Ovary (tissue), 9 donors: ENCODE measurements around the gene OIT3. TPM values are rescaled to one million over a fixed set of nuclear protein-coding genes. Genes with fewer than 3 reads are reported as not detected.

Experiments used
- DNase-seq, 5 donors: peaks; one replicate each; pipeline ENCODE4 v3.0.0-alpha.2; 2019 to 2020
- H3K27ac ChIP-seq, 2 donors: fragments of 200-600 bp; one replicate each; pipeline versions ENCODE4 v1.5.1 to v1.8.0; 2019 to 2022
- H3K27me3 ChIP-seq: fragments of 200-600 bp; one replicate; pipeline ENCODE4 v1.8.0; 2022
- H3K36me3 ChIP-seq: fragments of 200-600 bp; sonication (generic); one replicate; pipeline ENCODE4 v1.5.1; 2019
- H3K4me1 ChIP-seq: one replicate; pipeline ENCODE4 v1.8.1; 2013; ENCODE audit warnings: mild to moderate bottlenecking, moderate library complexity; ENCODE audit not compliant: insufficient read depth
- H3K4me3 ChIP-seq: fragments of 200-600 bp; sonication (generic); one replicate; pipeline ENCODE4 v1.5.1; 2017
- H3K9me3 ChIP-seq, 2 donors: fragments of 200-600 bp in 1 of 2; sonication (generic) in 1 of 2; one replicate each; pipeline versions ENCODE4 v1.5.1 to v1.8.1; 2013 to 2019; ENCODE audit warnings: mild to moderate bottlenecking in 1 of 2, moderate library complexity in 1 of 2
- CTCF ChIP-seq, 3 donors: fragments of 450-650 bp in 2 of 3; fragments of 200-600 bp in 1 of 3; IDR thresholded peaks; one replicate each; pipeline versions ENCODE4 v1.5.1 to v1.8.0; 2016 to 2022; ENCODE audit warnings: antibody characterized with exemption in 3 of 3, mild to moderate bottlenecking in 1 of 3
- EP300 ChIP-seq: sonication (generic); formaldehyde crosslinking; IDR thresholded peaks from one replicate; pipeline ENCODE4 v1.6.1; 2017; ENCODE audit warnings: antibody characterized with exemption
- POLR2A ChIP-seq: fragments of 450-650 bp; IDR thresholded peaks from one replicate; pipeline ENCODE4 v1.6.1; 2017; ENCODE audit warnings: antibody characterized with exemption, mild to moderate bottlenecking, moderate library complexity
- WGBS, 3 donors: extraction: QIAGEN DNeasy Blood & Tissue Kit in 1 of 3; methylation state at CpG; one replicate each; pipeline versions ENCODE4 v1.1.5 to v1.1.7; 2013 to 2017; 5-methylcytosine and 5-hydroxymethylcytosine counted together
- intact Hi-C, 4 donors: fragments of 100-400 bp; cut with DNase I; formaldehyde crosslinking; loops; one replicate each; pipeline versions ENCODE4 v1.11.0 to v1.15.1; 2022 to 2023
- polyA plus RNA-seq, 2 donors: library from polyadenylated mRNA; stranded (reverse); fragments of 200-250 nt in 1 of 2; fragments of 350-450 nt in 1 of 2; fragmentation: Illumina TruSeq in 1 of 2; extraction: RNeasy Lipid Tissue Mini Kit (QIAGEN cat#74804) in 1 of 2; gene quantifications; one replicate each; pipeline ENCODE4 v1.2.3, GENCODE V29; 2013 to 2014
- total RNA-seq, 7 donors: library from RNA; depleted of rRNA in 2 of 7; stranded (reverse); fragments of >200 nt in 2 of 7; fragmentation: NEBNext Ultra II Directional in 3 of 7; extraction: Animal tissue kit (Norgen Biotek cat#: 25700) in 3 of 7; gene quantifications; one replicate each; pipeline versions ENCODE4 v1.1.0 to v1.2.4, GENCODE V29; 2016 to 2023
- donor health status: DM: no; HTN: no; CAD: no; lungs with moderate emphysema.
- donor health status: DM: no; HTN: no; CAD: no.
- donor health status: Bipolar disorder and iron deficiency.
- donor health status: DM: yes; HTN: yes; CAD: no.
- donor health status: DM: no; HTN: no; CAD: no.
- donor health status: DM: yes; HTN: yes; CAD: no.

Gene OIT3
- total and polyA plus RNA-seq, 9 donors: 0.10 to 5.2 (median 0.28) TPM; not detected in 5

GRCh38 chr10:72883861-72884260, 9.7 kb upstream of the OIT3 start:
- Histone ChIP-seq H3K9me3 (no peaks in the 10 kb centered on the region), H3K4me1 (peaks cover 1% of the 10 kb centered on the region), H3K36me3 (no peaks in the 10 kb centered on the region), H3K27me3 (no peaks in the 10 kb centered on the region), H3K4me3 (no peak overlapping the region), H3K27ac (no peak overlapping the region)
- DNase-seq: no peak
- TF ChIP-seq POLR2A (no peak), CTCF (IDR thresholded peaks at IDR 0.05) (no peak), EP300 (no peak)
- WGBS, 3 donors: 42 to 61% (median 45%) methylated on average over 2 of the region's 2 CpGs
- intact Hi-C loops: no loop called here

- no peak overlapping the region for H3K27ac ChIP-seq
- intact Hi-C loops: no loop called here
- TF ChIP-seq POLR2A (no peak), EP300 (no peak), CTCF (IDR thresholded peaks at IDR 0.05) (no peak)
- H3K4me1 ChIP-seq: peaks cover 3% of the 10 kb centered on the region
- H3K27me3 ChIP-seq: no peaks in the 10 kb centered on the region
- WGBS, 3 donors: 86 to 88% (median 87%) methylated on average over 2 of the region's 2 CpGs
- no peaks in the 10 kb centered on the region for H3K36me3 ChIP-seq
- H3K9me3 ChIP-seq: no peaks in the 10 kb centered on the region
- H3K4me3 ChIP-seq: no peak overlapping the region
- no peak for DNase-seq
Measured at GRCh38 chr10:72885953-72886352, 7.6 kb upstream of the OIT3 start.

- no peaks in the 10 kb centered on the region for H3K9me3 ChIP-seq
- H3K27ac ChIP-seq: no peak overlapping the region
- H3K4me1 ChIP-seq: peaks cover 3% of the 10 kb centered on the region
- H3K4me3 ChIP-seq: no peak overlapping the region
- no peaks in the 10 kb centered on the region for H3K27me3 ChIP-seq
- intact Hi-C loops: no loop called here
- WGBS, 3 donors: 28 to 50% (median 48%) methylated on average over 1 of the region's 1 CpG
- no peaks in the 10 kb centered on the region for H3K36me3 ChIP-seq
- no peak for DNase-seq
- no peak for TF ChIP-seq EP300
- no peak for TF ChIP-seq POLR2A
- no peak for TF ChIP-seq CTCF (IDR thresholded peaks at IDR 0.05)
Measured at GRCh38 chr10:72886621-72887020, 6.9 kb upstream of the OIT3 start.

DNA sequence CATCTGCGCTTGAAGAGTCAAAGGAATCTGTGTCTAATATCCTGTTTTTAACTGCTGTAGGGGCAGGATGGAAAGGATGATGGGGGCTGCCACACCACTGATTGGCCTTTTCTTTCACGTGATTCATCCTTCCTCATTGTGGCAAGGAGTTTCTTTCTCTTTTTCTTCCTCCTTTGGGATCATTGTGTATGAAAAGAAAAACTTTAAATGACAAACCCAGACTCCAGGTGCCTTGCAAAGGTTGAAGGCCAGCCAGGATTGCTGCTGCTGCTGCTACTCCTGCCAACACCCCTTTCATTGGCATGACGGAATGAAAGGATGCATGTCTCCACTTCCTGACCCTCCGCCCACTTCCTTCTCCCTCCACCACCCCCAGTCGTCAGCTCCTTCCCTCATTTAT, 6.5 kb upstream of the OIT3 start:
- intact Hi-C loops: no loop called here
- H3K36me3 ChIP-seq: no peaks in the 10 kb centered on the region
- no peaks in the 10 kb centered on the region for H3K27me3 ChIP-seq
- H3K4me1 ChIP-seq: peaks cover 3% of the 10 kb centered on the region
- H3K9me3 ChIP-seq: no peaks in the 10 kb centered on the region
- no peak overlapping the region for H3K27ac ChIP-seq
- WGBS, 3 donors: 60 to 63% (median 62%) methylated on average over 5 of the region's 5 CpGs
- DNase-seq: no peak
- TF ChIP-seq CTCF (IDR thresholded peaks at IDR 0.05): no peak
- H3K4me3 ChIP-seq: no peak overlapping the region

DNA sequence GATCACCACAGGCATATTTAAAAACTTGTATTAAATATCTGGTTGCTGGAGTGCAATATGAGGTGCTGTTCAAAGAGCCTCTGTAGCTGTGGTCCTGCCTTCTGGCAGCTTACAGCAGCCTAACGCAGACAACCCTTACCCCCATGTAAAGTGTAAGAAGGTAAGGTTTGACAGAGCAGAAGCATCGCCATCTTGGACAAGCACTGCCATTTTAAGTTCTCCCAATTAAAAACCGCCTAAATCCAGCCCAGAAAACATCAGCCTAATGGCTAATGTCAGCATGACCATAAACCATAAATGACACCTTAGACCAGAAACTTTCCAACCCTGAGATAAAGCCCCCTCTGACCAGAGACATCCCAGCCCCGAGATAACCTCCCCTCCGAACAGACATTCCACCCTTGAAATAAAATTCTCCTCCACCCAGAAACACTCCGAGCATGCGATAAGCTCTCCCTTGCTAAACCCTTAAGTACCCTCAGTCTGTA, 5.3 kb upstream of the OIT3 start:
- no peak for DNase-seq
- H3K4me3 ChIP-seq: no peak overlapping the region
- H3K36me3 ChIP-seq: no peaks in the 10 kb centered on the region
- H3K4me1 ChIP-seq: peaks cover 4% of the 10 kb centered on the region
- H3K27ac ChIP-seq: no peak overlapping the region
- intact Hi-C loops: no loop called here
- WGBS, 3 donors: 83 to 87% (median 84%) methylated on average over 7 of the region's 7 CpGs
- no peaks in the 10 kb centered on the region for H3K9me3 ChIP-seq
- TF ChIP-seq EP300 (no peak), POLR2A (no peak)
- H3K27me3 ChIP-seq: no peaks in the 10 kb centered on the region
